Breast epithelium (tissue), 4 donors: ENCODE data around the gene RABGAP1L. TPM values are rescaled to one million over a fixed set of nuclear protein-coding genes. Genes with fewer than 3 reads are reported as not detected.

Experiments
- DNase-seq, 2 donors: peaks; one replicate each; pipeline ENCODE4 v3.0.0-alpha.2; 2019; ENCODE audit warnings: low spot score in 2 of 2
- H3K27ac ChIP-seq, 2 donors: fragments of 200-600 bp; sonication (generic) in 1 of 2; one replicate each; pipeline ENCODE4 v1.5.1; 2016 to 2019; ENCODE audit warnings: mild to moderate bottlenecking in 1 of 2
- H3K27me3 ChIP-seq, 2 donors: fragments of 200-600 bp; sonication (generic) in 1 of 2; one replicate each; pipeline versions ENCODE4 v1.5.1 to v1.6.0; 2017 to 2019; ENCODE audit warnings: control low read depth in 1 of 2, mild to moderate bottlenecking in 1 of 2
- H3K36me3 ChIP-seq: fragments of 200-600 bp; one replicate; pipeline ENCODE4 v1.5.1; 2019
- H3K4me1 ChIP-seq, 2 donors: fragments of 200-600 bp; sonication (generic); one replicate each; pipeline ENCODE4 v1.5.1; 2016 to 2019; ENCODE audit warnings: control low read depth in 1 of 2
- H3K4me3 ChIP-seq, 3 donors: fragments of 200-600 bp; sonication (generic); 1 replicate in 2 of 3; 2 replicates in 1 of 3; pipeline ENCODE4 v1.5.1; 2016 to 2019; ENCODE audit warnings: mild to moderate bottlenecking in 3 of 3, moderate library complexity in 2 of 3
- H3K9me3 ChIP-seq, 2 donors: fragments of 200-600 bp; sonication (generic) in 1 of 2; one replicate each; pipeline ENCODE4 v1.5.1; 2016 to 2019; ENCODE audit warnings: control low read depth in 1 of 2
- CTCF ChIP-seq, 3 donors: fragments of 450-650 bp; IDR thresholded peaks; one replicate each; pipeline ENCODE4 v1.5.1; 2016 to 2017; ENCODE audit warnings: antibody characterized with exemption in 3 of 3, mild to moderate bottlenecking in 3 of 3, moderate library complexity in 3 of 3
- POLR2A ChIP-seq: fragments of 450-650 bp; IDR thresholded peaks from one replicate; pipeline ENCODE4 v1.6.1; 2016; ENCODE audit warnings: antibody characterized with exemption, mild to moderate bottlenecking, moderate library complexity
- POLR2AphosphoS5 ChIP-seq, 3 donors: sonication (generic); formaldehyde crosslinking; IDR thresholded peaks; one replicate each; pipeline ENCODE4 v1.6.1; 2017; ENCODE audit warnings: antibody characterized with exemption in 3 of 3
- intact Hi-C: fragments of 100-400 bp; cut with DNase I; formaldehyde crosslinking; loops from one replicate; pipeline ENCODE4 v1.15.1; 2023; ENCODE audit warnings: low total_unique reads
- total RNA-seq, 3 donors: library from RNA; depleted of rRNA; stranded (reverse); fragments of >200 nt; gene quantifications; one replicate each; pipeline ENCODE4 v1.1.0, GENCODE V29; 2016

Gene RABGAP1L
- total RNA-seq, 3 donors from 2014 or later, result 41.3 to 83.7 (median 49.5) TPM

- no peak for DNase-seq
- peaks cover 0 to 3% of the 10 kb centered on the region in 2 donors for H3K4me1 ChIP-seq
- H3K27ac ChIP-seq, result no peak overlapping the region
- intact Hi-C loops, result no loop called here
- H3K4me3 ChIP-seq, result no peak overlapping the region
- no peaks in the 10 kb centered on the region for H3K36me3 ChIP-seq
- no peaks in the 10 kb centered on the region for H3K9me3 ChIP-seq
- TF ChIP-seq POLR2A (no peak), CTCF (IDR thresholded peaks at IDR 0.05) (no peak), POLR2AphosphoS5 (IDR thresholded peaks at IDR 0.05) (no peak)
- no peaks in the 10 kb centered on the region for H3K27me3 ChIP-seq
These were observed 720.9 kb downstream of the RABGAP1L start for GRCh38 chr1:174880171-174880570.

GRCh38 chr1:174883409-174883808 is 724.1 kb downstream of the RABGAP1L start:
- Histone ChIP-seq H3K36me3 (no peaks in the 10 kb centered on the region), H3K27ac (no peak overlapping the region), H3K27me3 (no peaks in the 10 kb centered on the region), H3K4me3 (no peak overlapping the region), H3K4me1 (no peaks in the 10 kb centered on the region), H3K9me3 (no peaks in the 10 kb centered on the region)
- intact Hi-C loops, result no loop called here
- DNase-seq, result no peak
- TF ChIP-seq CTCF (IDR thresholded peaks at IDR 0.05) (no peak), POLR2AphosphoS5 (IDR thresholded peaks at IDR 0.05) (no peak), POLR2A (no peak)

- Histone ChIP-seq H3K27me3 (no peaks in the 10 kb centered on the region), H3K27ac (no peak overlapping the region), H3K9me3 (no peaks in the 10 kb centered on the region), H3K4me3 (no peak overlapping the region), H3K4me1 (no peaks in the 10 kb centered on the region), H3K36me3 (no peaks in the 10 kb centered on the region)
- TF ChIP-seq POLR2AphosphoS5 (IDR thresholded peaks at IDR 0.05) (no peak), CTCF (IDR thresholded peaks at IDR 0.05) (no peak), POLR2A (no peak)
- intact Hi-C loops, result no loop called here
- no peak for DNase-seq
These were observed 724.7 kb downstream of the RABGAP1L start for GRCh38 chr1:174884038-174884437.

GRCh38 chr1:174884566-174884965 is 725.2 kb downstream of the RABGAP1L start:
- no peak for DNase-seq
- Histone ChIP-seq H3K9me3 (no peaks in the 10 kb centered on the region), H3K36me3 (no peaks in the 10 kb centered on the region), H3K4me1 (no peaks in the 10 kb centered on the region), H3K27me3 (no peaks in the 10 kb centered on the region), H3K4me3 (no peak overlapping the region), H3K27ac (no peak overlapping the region)
- intact Hi-C loops, result no loop called here
- TF ChIP-seq POLR2AphosphoS5 (IDR thresholded peaks at IDR 0.05) (no peak), CTCF (IDR thresholded peaks at IDR 0.05) (no peak), POLR2A (no peak)

- TF ChIP-seq POLR2A (no peak), CTCF (IDR thresholded peaks at IDR 0.05) (no peak), POLR2AphosphoS5 (IDR thresholded peaks at IDR 0.05) (no peak)
- H3K27ac ChIP-seq, result no peak overlapping the region
- no peaks in the 10 kb centered on the region for H3K9me3 ChIP-seq
- intact Hi-C loops, result loop anchor here (5.0 kb wide), 1 partner anchor 1178 kb away; the partner anchor contains the start of gene KLHL20
- H3K4me1 ChIP-seq, result no peaks in the 10 kb centered on the region
- no peaks in the 10 kb centered on the region for H3K36me3 ChIP-seq
- no peak for DNase-seq
- no peak overlapping the region for H3K4me3 ChIP-seq
- H3K27me3 ChIP-seq, result no peaks in the 10 kb centered on the region
These were observed 730.7 kb downstream of the RABGAP1L start for GRCh38 chr1:174890024-174890423.
